GM18951 (cell line): ENCODE data around the gene ABI2.

Source experiments
- POLR2A ChIP-seq: IDR thresholded peaks from 4 replicates; pipeline ENCODE4 v1.6.1; 2011; ENCODE audit warnings: mild to moderate bottlenecking; ENCODE audit not compliant: insufficient read length, insufficient read depth; ENCODE audit errors: extremely low read depth
- in situ Hi-C: fragments of 300-500 bp; cut with MboI; formaldehyde crosslinking; loops from one replicate; pipeline ENCODE4 v1.12.0; 2022; ENCODE audit warnings: low sequenced_read_pairs, mixed read lengths, inconsistent platforms; ENCODE audit not compliant: unreplicated experiment

Gene ABI2

GRCh38 chr2:203453858-203454451 lies 125.8 kb downstream of the ABI2 start:
- in situ Hi-C loops: loop anchor here (25.0 kb wide), 1 partner anchor 867 kb away; no protein-coding TSS in a partner anchor
- TF ChIP-seq POLR2A: no peak

GRCh38 chr2:203455209-203455608 lies 127.0 kb downstream of the ABI2 start:
- TF ChIP-seq POLR2A: no peak
- in situ Hi-C loops: loop anchor here (25.0 kb wide), 1 partner anchor 868 kb away; no protein-coding TSS in a partner anchor

- in situ Hi-C loops: loop anchor here (25.0 kb wide), 1 partner anchor 874 kb away; no protein-coding TSS in a partner anchor
- no peak for TF ChIP-seq POLR2A
Observed at GRCh38 chr2:203461746-203462145, 133.6 kb downstream of the ABI2 start.

- in situ Hi-C loops: loop anchor here (25.0 kb wide), 1 partner anchor 875 kb away; no protein-coding TSS in a partner anchor
- TF ChIP-seq POLR2A: no peak
Observed at GRCh38 chr2:203462308-203462707, 134.1 kb downstream of the ABI2 start.

GRCh38 chr2:203463266-203463678 lies 135.1 kb downstream of the ABI2 start:
- no peak for TF ChIP-seq POLR2A
- in situ Hi-C loops: loop anchor here (25.0 kb wide), 1 partner anchor 876 kb away; no protein-coding TSS in a partner anchor

GRCh38 chr2:203469546-203469945 lies 141.4 kb downstream of the ABI2 start:
- in situ Hi-C loops: loop anchor here (25.0 kb wide), 1 partner anchor 882 kb away; no protein-coding TSS in a partner anchor
- TF ChIP-seq POLR2A: no peak

GRCh38 chr2:203470371-203470770 lies 142.2 kb downstream of the ABI2 start:
- no peak for TF ChIP-seq POLR2A
- in situ Hi-C loops: loop anchor here (10.0 to 25.0 kb wide), 2 partner anchors 344 to 883 kb away; no protein-coding TSS in a partner anchor

- in situ Hi-C loops: loop anchor here (10.0 to 25.0 kb wide), 2 partner anchors 343 to 884 kb away; no protein-coding TSS in a partner anchor
- no peak for TF ChIP-seq POLR2A
Observed at GRCh38 chr2:203471323-203471722, 143.1 kb downstream of the ABI2 start.

- in situ Hi-C loops: loop anchor here (10.0 kb wide), 1 partner anchor 338 kb away; no protein-coding TSS in a partner anchor
- TF ChIP-seq POLR2A: no peak
Observed at GRCh38 chr2:203476881-203477280, 148.7 kb downstream of the ABI2 start.

GRCh38 chr2:203480623-203481022 lies 152.4 kb downstream of the ABI2 start:
- no peak for TF ChIP-seq POLR2A
- in situ Hi-C loops: no loop called here

- in situ Hi-C loops: no loop called here
- no peak for TF ChIP-seq POLR2A
Observed at GRCh38 chr2:203484266-203485112, 156.3 kb downstream of the ABI2 start.

- in situ Hi-C loops: no loop called here
- no peak for TF ChIP-seq POLR2A
Observed at GRCh38 chr2:203489531-203489930, 161.3 kb downstream of the ABI2 start.

GRCh38 chr2:203490391-203490790 lies 162.2 kb downstream of the ABI2 start:
- in situ Hi-C loops: no loop called here
- no peak for TF ChIP-seq POLR2A
